Measurements from ENCODE around the gene RGS3.

- TF ChIP-seq CTCF (IDR thresholded peaks at IDR 0.05 in 4 of 5, conservative IDR thresholded peaks at IDR 0.05 in 1 of 5) (no peak), POLR2A (IDR thresholded peaks at IDR 0.05) (no peak)
These were observed 124.8 kb downstream of the RGS3 start for GRCh38 chr9:113588242-113588810.

Data from gastrocnemius medialis (tissue), 4 donors.